H1 (cell line): ENCODE measurements around the gene SRD5A3. TPM values are rescaled to one million over a fixed set of nuclear protein-coding genes. Genes with fewer than 3 reads are reported as not detected.
A peak's percentile ranks its signal among the peaks of the same experiment; 100 is the strongest.

ENCODE experiments used
- CTCF ChIA-PET: fragments of 300-600 bp; sonication (Branson Sonifier 250); formaldehyde crosslinking; loops from one replicate; lab custom pipeline; 2021; ENCODE audit not compliant: partially characterized antibody; lab: Charles Lee
- POLR2A ChIA-PET: fragments of 300-600 bp; sonication (Branson Sonifier 250); formaldehyde crosslinking; loops from one replicate; lab custom pipeline; 2021; ENCODE audit warnings: inconsistent platforms; ENCODE audit not compliant: partially characterized antibody; lab: Charles Lee
- DNase-seq, 2 experiments: peaks; one replicate each; pipeline versions ENCODE4 v3.0.0 to v3.0.0-alpha.2; 2010 to 2022; ENCODE audit warnings: low spot score in 2 of 2, low read depth in 1 of 2, mixed read lengths in 1 of 2
- FAIRE-seq: peaks from 2 replicates; lab custom pipeline; 2011; peaks lifted over from hg19 to GRCh38; lab: Jason Lieb, UNC
- H2AFZ ChIP-seq: 2 replicates; pipeline ENCODE4 v1.8.1; 2012; ENCODE audit warnings: low read length, inconsistent platforms
- H2AK5ac ChIP-seq: 2 replicates; pipeline ENCODE4 v1.6.1; 2013; ENCODE audit warnings: low read depth, low read length
- H2BK120ac ChIP-seq: replicated peaks from 2 replicates; pipeline ENCODE3; 2013; ENCODE audit warnings: low read depth, low read length, inconsistent platforms
- H2BK12ac ChIP-seq: 2 replicates; pipeline ENCODE4 v1.6.1; 2013; ENCODE audit warnings: low read depth, low read length
- H2BK15ac ChIP-seq: 2 replicates; pipeline ENCODE4 v1.6.1; 2013; ENCODE audit warnings: low read length
- H2BK20ac ChIP-seq: 2 replicates; pipeline ENCODE4 v1.6.1; 2013; ENCODE audit warnings: low read length
- H2BK5ac ChIP-seq: 2 replicates; pipeline ENCODE4 v1.6.1; 2013; ENCODE audit warnings: low read depth, low read length
- H3K14ac ChIP-seq: 2 replicates; pipeline ENCODE4 v1.6.1; 2013; ENCODE audit warnings: inconsistent platforms; ENCODE audit not compliant: insufficient read length
- H3K18ac ChIP-seq: 2 replicates; pipeline ENCODE4 v1.6.1; 2013; ENCODE audit warnings: low read length; ENCODE audit errors: extremely low read depth
- H3K23ac ChIP-seq: 2 replicates; pipeline ENCODE4 v1.6.1; 2013; ENCODE audit warnings: inconsistent platforms; ENCODE audit not compliant: insufficient read length
- H3K23me2 ChIP-seq: 2 replicates; pipeline ENCODE4 v1.6.1; 2013; ENCODE audit warnings: low read depth, low read length
- H3K27ac ChIP-seq: 2 replicates; pipeline ENCODE4 v1.6.1; 2011; ENCODE audit warnings: low read depth, low read length, inconsistent platforms
- H3K27me3 ChIP-seq, 4 experiments: replicated peaks in 1 of 4; 1 replicate in 1 of 4; 2 replicates in 3 of 4; pipeline versions ENCODE4 v1.6.1 to v1.8.1; 2011 to 2013; ENCODE audit warnings: low read length in 3 of 4, mild to moderate bottlenecking in 3 of 4, inconsistent platforms in 2 of 4, mixed read lengths in 2 of 4, moderate library complexity in 1 of 4; ENCODE audit not compliant: control insufficient read depth in 3 of 4, insufficient read depth in 3 of 4; ENCODE audit errors: extremely low read depth in 1 of 4
- H3K36me3 ChIP-seq, 4 experiments: 2 replicates each; pipeline versions ENCODE4 v1.6.1 to v1.8.1; 2011 to 2013; ENCODE audit warnings: mild to moderate bottlenecking in 4 of 4, low read length in 3 of 4, moderate library complexity in 2 of 4, control low read depth in 1 of 4, inconsistent platforms in 1 of 4; ENCODE audit not compliant: insufficient read depth in 4 of 4, control insufficient read depth in 2 of 4
- H3K4ac ChIP-seq: replicated peaks from 2 replicates; pipeline ENCODE3; 2013; ENCODE audit warnings: low read length, low read depth, mixed read lengths, inconsistent platforms; ENCODE audit not compliant: insufficient read length
- H3K4me1 ChIP-seq, 4 experiments: replicated peaks in 1 of 4; 1 replicate in 1 of 4; 2 replicates in 3 of 4; pipeline versions ENCODE4 v1.6.1 to v1.8.1; 2011 to 2013; ENCODE audit warnings: low read length in 3 of 4, inconsistent platforms in 2 of 4, mixed read lengths in 1 of 4; ENCODE audit not compliant: insufficient read depth in 4 of 4, control insufficient read depth in 3 of 4
- H3K4me2 ChIP-seq, 2 experiments: 2 replicates each; pipeline versions ENCODE4 v1.6.1 to v1.8.1; 2011 to 2013; ENCODE audit warnings: low read depth in 2 of 2, low read length in 2 of 2, control low read depth in 1 of 2, inconsistent platforms in 1 of 2, mild to moderate bottlenecking in 1 of 2; ENCODE audit not compliant: insufficient read depth in 1 of 2
- H3K4me3 ChIP-seq, 4 experiments: fragments of 200-600, 300-600 bp in 1 of 4; sonication (generic), shearing (Covaris generic), sonication (Bioruptor Twin) in 1 of 4; 2 replicates each; pipeline versions ENCODE4 v1.5.1 to v1.8.1; 2011 to 2016; ENCODE audit warnings: low read length in 4 of 4, low read depth in 3 of 4, control low read depth in 2 of 4, inconsistent platforms in 2 of 4, mild to moderate bottlenecking in 2 of 4, mixed read lengths in 1 of 4, moderate library complexity in 1 of 4; ENCODE audit not compliant: insufficient read depth in 2 of 4; ENCODE audit errors: extremely low read depth in 1 of 4
- H3K56ac ChIP-seq: replicated peaks from 2 replicates; pipeline ENCODE3; 2013; ENCODE audit warnings: low read depth, mild to moderate bottlenecking, mixed read lengths, low read length, inconsistent platforms; ENCODE audit not compliant: insufficient read length
- H3K79me1 ChIP-seq: 2 replicates; pipeline ENCODE4 v1.6.1; 2013; ENCODE audit warnings: low read depth, low read length, control low read depth
- H3K79me2 ChIP-seq, 2 experiments: 2 replicates each; pipeline versions ENCODE4 v1.6.1 to v1.8.1; 2012 to 2013; ENCODE audit warnings: low read length in 2 of 2, mild to moderate bottlenecking in 2 of 2, inconsistent platforms in 1 of 2; ENCODE audit not compliant: insufficient read depth in 2 of 2, control insufficient read depth in 1 of 2
- H3K9ac ChIP-seq, 4 experiments: replicated peaks in 1 of 4; 1 replicate in 1 of 4; 2 replicates in 3 of 4; pipeline versions ENCODE4 v1.6.1 to v1.8.1; 2011 to 2013; ENCODE audit warnings: low read depth in 3 of 4, low read length in 3 of 4, control low read depth in 2 of 4, mild to moderate bottlenecking in 2 of 4, moderate library complexity in 2 of 4, inconsistent platforms in 1 of 4; ENCODE audit errors: extremely low read depth in 1 of 4
- H3K9me3 ChIP-seq, 2 experiments: 2 replicates each; pipeline versions ENCODE4 v1.6.1 to v1.8.1; 2012 to 2013; ENCODE audit warnings: mild to moderate bottlenecking in 2 of 2, moderate library complexity in 2 of 2, control low read depth in 1 of 2, inconsistent platforms in 1 of 2, low read depth in 1 of 2, low read length in 1 of 2, mixed read lengths in 1 of 2; ENCODE audit not compliant: insufficient read depth in 2 of 2
- H4K20me1 ChIP-seq, 2 experiments: replicated peaks in 1 of 2; 2 replicates each; pipeline versions ENCODE3 to v1.8.1; 2011 to 2013; ENCODE audit warnings: inconsistent platforms in 2 of 2, low read length in 2 of 2, mild to moderate bottlenecking in 1 of 2; ENCODE audit not compliant: insufficient read depth in 2 of 2, control insufficient read depth in 1 of 2
- H4K5ac ChIP-seq: 2 replicates; pipeline ENCODE4 v1.6.1; 2013; ENCODE audit warnings: low read length, low read depth, mixed read lengths, inconsistent platforms; ENCODE audit not compliant: insufficient read length
- H4K8ac ChIP-seq: 2 replicates; pipeline ENCODE4 v1.8.0; 2013; ENCODE audit warnings: mild to moderate bottlenecking, moderate library complexity, low read length, inconsistent platforms; ENCODE audit not compliant: insufficient read depth; ENCODE audit errors: extremely low read depth
- H4K91ac ChIP-seq: replicated peaks from 2 replicates; pipeline ENCODE3; 2013; ENCODE audit warnings: low read length, mixed read lengths, inconsistent platforms; ENCODE audit not compliant: insufficient read length
- BCL11A ChIP-seq, 2 experiments: IDR thresholded peaks; one replicate each; pipeline ENCODE4 v1.6.1; 2011; ENCODE audit warnings: low read depth in 2 of 2, low read length in 2 of 2, mild to moderate bottlenecking in 2 of 2
- ZNF274 ChIP-seq: IDR thresholded peaks from 2 replicates; pipeline ENCODE4 v1.7.0; 2012; ENCODE audit warnings: low read length, borderline replicate concordance; ENCODE audit errors: extremely low read depth
- WGBS, 2 experiments: shearing (Covaris generic) in 1 of 2; methylation state at CpG; one replicate each; pipeline versions ENCODE4 v1.1.6 to v1.1.7; 2013 to 2015; ENCODE audit warnings: low lambda C conversion rate in 2 of 2, mixed read lengths in 2 of 2, inconsistent platforms in 1 of 2, low coverage in 1 of 2, missing lambda C conversion rate in 1 of 2; ENCODE audit not compliant: insufficient replicate concordance in 2 of 2, insufficient coverage in 1 of 2, insufficient read length in 1 of 2; ENCODE audit errors: extremely low coverage in 1 of 2, missing lambda C conversion rate in 1 of 2; 5-methylcytosine and 5-hydroxymethylcytosine counted together
- polyA plus RNA-seq, 7 experiments: library from polyadenylated mRNA; depleted of rRNA in 3 of 7; stranded (reverse) in 5 of 7; unstranded in 2 of 7; fragments of >200 nt in 5 of 7; fragments of 200-250 nt in 2 of 7; gene quantifications; 1 replicate in 5 of 7; 2 replicates in 1 of 7; 4 replicates in 1 of 7; pipeline versions ENCODE4 v1.2.1 to v1.2.3, GENCODE V29; 2011 to 2013; ENCODE audit warnings: missing spikeins in 2 of 7, mixed read lengths in 2 of 7
- total RNA-seq: library from RNA; stranded (reverse); fragmentation: NEBNext Ultra II Directional; extraction: Animal tissue kit (Norgen Biotek cat#: 25700); gene quantifications from 2 replicates; pipeline ENCODE4 v1.2.1, GENCODE V29; 2021

Gene SRD5A3
- total and polyA plus RNA-seq, 2 of the 8 experiments (the other 6 are each of a cell fraction or from before 2014, with no cell fraction given), result 19.6 to 34.6 TPM

GRCh38 chr4:55303760-55304165 lies 42.3 kb upstream of the SRD5A3 start:
- no peak overlapping the region for H2BK20ac ChIP-seq

More at GRCh38 chr4:55303760-55304165, 42.3 kb upstream of the SRD5A3 start:
- Histone ChIP-seq H2AK5ac (no peak overlapping the region), H3K27me3 (no peaks in the 10 kb centered on the region), H3K4me3 (no peak overlapping the region), H3K4me2 (no peak overlapping the region), H3K4me1 (no peaks in the 10 kb centered on the region), H3K9ac (no peak overlapping the region), H3K18ac (no peak overlapping the region), H2BK12ac (no peak overlapping the region), H4K91ac (no peak overlapping the region), H4K20me1 (no peaks in the 10 kb centered on the region), H2BK5ac (no peak overlapping the region), H2AFZ (no peak overlapping the region), H3K56ac (no peak overlapping the region), H4K8ac (no peak overlapping the region), H4K5ac (no peak overlapping the region), H3K23ac (no peak overlapping the region), H3K27ac (no peak overlapping the region)
- 79% methylated on average over 3 of the region's 3 CpGs; no CpG with 5 or more reads in 1 of the 2 experiments for WGBS, 2 experiments
- DNase-seq, result no peak
- POLR2A ChIA-PET, result no interaction called here
- CTCF ChIA-PET, result interaction anchor here (1.3 to 1.8 kb wide), 2 partner anchors 9 to 12 kb away, joined by 4 to 7 read pairs; no protein-coding TSS in a partner anchor
- no peak for FAIRE-seq
- TF ChIP-seq BCL11A (IDR thresholded peaks at IDR 0.05; ENCODE audit: low read depth in 2 of 2, low read length in 2 of 2), result no peak
- TF ChIP-seq ZNF274, result no peak
- TF ChIP-seq, all 59 proteins: peak for 0
- H3K4ac ChIP-seq, result no peak overlapping the region
- peak overlapping the region; percentile 33 for H2BK120ac ChIP-seq
- no peaks in the 10 kb centered on the region for H3K36me3 ChIP-seq
- H2BK15ac ChIP-seq, result no peak overlapping the region
- no peaks in the 10 kb centered on the region for H3K79me2 ChIP-seq
- no peak overlapping the region for H3K14ac ChIP-seq
- H3K9me3 ChIP-seq, result no peaks in the 10 kb centered on the region
- no peaks in the 10 kb centered on the region for H3K79me1 ChIP-seq
- no peaks in the 10 kb centered on the region; the same call in 1 of the 2 replicates for H3K23me2 ChIP-seq
